ENCODE data around the gene MEF2C.

The MEF2C gene

GRCh38 chr5:88877826-88878225 lies 5.2 kb downstream of the MEF2C start:
- H2AFZ ChIP-seq (ENCODE audit: low read depth) = no peak overlapping the region
- 0 out of 2 replicates have a peak, but pooled peaks cover 3% of the 10 kb centered on the region for H4K20me1 ChIP-seq (ENCODE audit: insufficient read depth)
- no peaks in the 10 kb centered on the region for H3K36me3 ChIP-seq (ENCODE audit: insufficient read depth)
- peaks cover 22% of the 10 kb centered on the region for H3K4me1 ChIP-seq (ENCODE audit: low read depth, poor library complexity, severe bottlenecking)
- H3K4me3 ChIP-seq (IDR thresholded peaks at IDR 0.05; ENCODE audit: insufficient read depth, low read depth, low read length) = no peak overlapping the region
- no peak overlapping the region for H3K9ac ChIP-seq
- TF ChIP-seq CTCF (conservative IDR thresholded peaks at IDR 0.05; ENCODE audit: low read depth, low read length) = no peak
- H3K4me2 ChIP-seq = no peak overlapping the region
- no peak overlapping the region for H3K27ac ChIP-seq
- no peaks in the 10 kb centered on the region for H3K27me3 ChIP-seq (ENCODE audit: insufficient read depth, low read depth)
- 0 out of 2 replicates have a peak, but pooled peaks cover 5% of the 10 kb centered on the region for H3K79me2 ChIP-seq (ENCODE audit: insufficient read depth, low read depth)

GRCh38 chr5:88876714-88877113 lies 6.3 kb downstream of the MEF2C start:
- Histone ChIP-seq H2AFZ (ENCODE audit: low read depth) (no peak overlapping the region), H3K4me1 (ENCODE audit: low read depth, poor library complexity, severe bottlenecking) (peaks cover 22% of the 10 kb centered on the region), H3K4me2 (no peak overlapping the region), H3K9ac (no peak overlapping the region), H3K4me3 (IDR thresholded peaks at IDR 0.05; ENCODE audit: insufficient read depth, low read depth, low read length) (no peak overlapping the region), H3K79me2 (ENCODE audit: insufficient read depth, low read depth) (0 out of 2 replicates have a peak, but pooled peaks cover 5% of the 10 kb centered on the region), H3K36me3 (ENCODE audit: insufficient read depth) (no peaks in the 10 kb centered on the region), H3K27me3 (ENCODE audit: insufficient read depth, low read depth) (no peaks in the 10 kb centered on the region), H4K20me1 (ENCODE audit: insufficient read depth) (0 out of 2 replicates have a peak, but pooled peaks cover 3% of the 10 kb centered on the region), H3K27ac (no peak overlapping the region)
- TF ChIP-seq CTCF (conservative IDR thresholded peaks at IDR 0.05; ENCODE audit: low read depth, low read length) = no peak

GRCh38 chr5:88875341-88876234 lies 7.4 kb downstream of the MEF2C start:
- Histone ChIP-seq H3K4me1 (ENCODE audit: low read depth, poor library complexity, severe bottlenecking) (peaks cover 13% of the 10 kb centered on the region), H3K27me3 (ENCODE audit: insufficient read depth, low read depth) (no peaks in the 10 kb centered on the region)

GRCh38 chr5:88873447-88873846 lies 9.5 kb downstream of the MEF2C start:
- Histone ChIP-seq H3K4me1 (ENCODE audit: low read depth, poor library complexity, severe bottlenecking) (no peaks in the 10 kb centered on the region), H3K27me3 (ENCODE audit: insufficient read depth, low read depth) (no peaks in the 10 kb centered on the region), H3K27ac (no peak overlapping the region), H3K4me2 (no peak overlapping the region), H3K79me2 (ENCODE audit: insufficient read depth, low read depth) (no peaks in the 10 kb centered on the region), H3K4me3 (IDR thresholded peaks at IDR 0.05; ENCODE audit: insufficient read depth, low read depth, low read length) (no peak overlapping the region), H2AFZ (ENCODE audit: low read depth) (no peak overlapping the region), H3K36me3 (ENCODE audit: insufficient read depth) (no peaks in the 10 kb centered on the region), H4K20me1 (ENCODE audit: insufficient read depth) (no peaks in the 10 kb centered on the region), H3K9ac (no peak overlapping the region)
- no peak for TF ChIP-seq CTCF (conservative IDR thresholded peaks at IDR 0.05; ENCODE audit: low read depth, low read length)

More at GRCh38 chr5:88875341-88876234, 7.4 kb downstream of the MEF2C start:
- Histone ChIP-seq H3K27ac (no peak overlapping the region), H3K9ac (no peak overlapping the region), H3K79me2 (ENCODE audit: insufficient read depth, low read depth) (no peaks in the 10 kb centered on the region), H3K4me2 (no peak overlapping the region), H2AFZ (ENCODE audit: low read depth) (no peak overlapping the region), H3K4me3 (IDR thresholded peaks at IDR 0.05; ENCODE audit: insufficient read depth, low read depth, low read length) (no peak overlapping the region), H3K36me3 (ENCODE audit: insufficient read depth) (no peaks in the 10 kb centered on the region), H4K20me1 (ENCODE audit: insufficient read depth) (0 out of 2 replicates have a peak, but pooled peaks cover 3% of the 10 kb centered on the region)
- no peak for TF ChIP-seq CTCF (conservative IDR thresholded peaks at IDR 0.05; ENCODE audit: low read depth, low read length)

Measured in KMS-11 (cell line).